Activated naive CD4-positive, alpha-beta T cell treated with anti-CD3 and anti-CD28 coated beads, Interleukin-2, amount 50 U/mL, for 24 hours (primary cell): ENCODE data around the gene ZNF846.
"Not testable (repeated sequence)": the region's sequence is repeated elsewhere in the genome, so short reads cannot be mapped to it uniquely, and the experiment has no call there.

Source experiments
- H3K27ac Mint-ChIP-seq: one replicate; pipeline ENCODE4 v1.8.0; 2021; ENCODE audit warnings: mild to moderate bottlenecking, mixed read lengths
- H3K27me3 Mint-ChIP-seq: one replicate; pipeline ENCODE4 v1.8.0; 2021; ENCODE audit warnings: mixed read lengths
- H3K36me3 Mint-ChIP-seq: one replicate; pipeline ENCODE4 v1.8.0; 2021; ENCODE audit warnings: mixed read lengths
- H3K4me1 Mint-ChIP-seq: one replicate; pipeline ENCODE4 v1.8.0; 2021; ENCODE audit warnings: mixed read lengths
- H3K4me3 Mint-ChIP-seq: one replicate; pipeline ENCODE4 v1.8.0; 2021; ENCODE audit warnings: mild to moderate bottlenecking, mixed read lengths
- H3K9me3 Mint-ChIP-seq: one replicate; pipeline ENCODE4 v1.8.0; 2021; ENCODE audit warnings: mixed read lengths

ZNF846 gene

GRCh38 chr19:9768175-9769112 lies at the start of gene ZNF846:
ZNF846 (minus strand) TSS chr19:9768738; CDS start chr19:9764950, 3,788 bp downstream.
- peaks cover 16% of the 10 kb centered on the region for H3K4me1 Mint-ChIP-seq
- peak within 1 kb of the TSS; percentile 100 for H3K27ac Mint-ChIP-seq
- peak within 1 kb of the TSS; percentile 99 for H3K4me3 Mint-ChIP-seq
- H3K27me3 Mint-ChIP-seq, result no peaks in the 10 kb centered on the region
- H3K36me3 Mint-ChIP-seq, result peaks cover 10% of the 10 kb centered on the region
- H3K9me3 Mint-ChIP-seq, result peaks cover 11% of the 10 kb centered on the region

- H3K4me1 Mint-ChIP-seq, result peaks cover 42% of the 10 kb centered on the region
- peak overlapping the region; percentile 89 for H3K4me3 Mint-ChIP-seq
- no peaks in the 10 kb centered on the region for H3K9me3 Mint-ChIP-seq
- peak overlapping the region; percentile 87 for H3K27ac Mint-ChIP-seq
- peaks cover 13% of the 10 kb centered on the region for H3K36me3 Mint-ChIP-seq
- H3K27me3 Mint-ChIP-seq, result no peaks in the 10 kb centered on the region
Measured at GRCh38 chr19:9818175-9818733, 49.7 kb upstream of the ZNF846 start.

- peaks cover 10% of the 10 kb centered on the region for H3K36me3 Mint-ChIP-seq
- peaks cover 41% of the 10 kb centered on the region for H3K4me1 Mint-ChIP-seq
- no peak overlapping the region for H3K4me3 Mint-ChIP-seq
- H3K27ac Mint-ChIP-seq, result no peak overlapping the region
- H3K27me3 Mint-ChIP-seq, result no peaks in the 10 kb centered on the region
- H3K9me3 Mint-ChIP-seq, result no peaks in the 10 kb centered on the region
Measured at GRCh38 chr19:9811139-9811538, 42.6 kb upstream of the ZNF846 start.

- H3K36me3 Mint-ChIP-seq, result peaks cover 8% of the 10 kb centered on the region
- H3K27me3 Mint-ChIP-seq, result no peaks in the 10 kb centered on the region
- H3K9me3 Mint-ChIP-seq, result no peaks in the 10 kb centered on the region
- H3K4me1 Mint-ChIP-seq, result peaks cover 36% of the 10 kb centered on the region
- peak overlapping the region; percentile 31 for H3K4me3 Mint-ChIP-seq
- H3K27ac Mint-ChIP-seq, result peak overlapping the region; percentile 69
Measured at GRCh38 chr19:9808855-9809824, 40.6 kb upstream of the ZNF846 start.

- Mint-ChIP-seq H3K27ac (no peak overlapping the region), H3K4me3 (no peak overlapping the region), H3K4me1 (peaks cover 36% of the 10 kb centered on the region), H3K9me3 (no peaks in the 10 kb centered on the region), H3K36me3 (peaks cover 6% of the 10 kb centered on the region), H3K27me3 (no peaks in the 10 kb centered on the region)
Measured at GRCh38 chr19:9806803-9807202, 38.3 kb upstream of the ZNF846 start.

- H3K36me3 Mint-ChIP-seq, result peaks cover 2% of the 10 kb centered on the region
- H3K27ac Mint-ChIP-seq, result no peak overlapping the region
- no peak overlapping the region for H3K4me3 Mint-ChIP-seq
- H3K27me3 Mint-ChIP-seq, result no peaks in the 10 kb centered on the region
- no peaks in the 10 kb centered on the region for H3K9me3 Mint-ChIP-seq
- peaks cover 27% of the 10 kb centered on the region for H3K4me1 Mint-ChIP-seq
Measured at GRCh38 chr19:9801976-9802375, 33.4 kb upstream of the ZNF846 start.

GRCh38 chr19:9799162-9799561 lies 30.6 kb upstream of the ZNF846 start:
- no peaks in the 10 kb centered on the region for H3K9me3 Mint-ChIP-seq
- H3K4me3 Mint-ChIP-seq, result no peak overlapping the region
- H3K27me3 Mint-ChIP-seq, result no peaks in the 10 kb centered on the region
- peaks cover 27% of the 10 kb centered on the region for H3K4me1 Mint-ChIP-seq
- no peak overlapping the region for H3K27ac Mint-ChIP-seq
- H3K36me3 Mint-ChIP-seq, result peaks cover 2% of the 10 kb centered on the region

GRCh38 chr19:9797871-9798270 lies 29.3 kb upstream of the ZNF846 start:
- H3K9me3 Mint-ChIP-seq, result no peaks in the 10 kb centered on the region
- H3K27me3 Mint-ChIP-seq, result no peaks in the 10 kb centered on the region
- H3K4me1 Mint-ChIP-seq, result peaks cover 27% of the 10 kb centered on the region
- no peak overlapping the region for H3K4me3 Mint-ChIP-seq
- no peaks in the 10 kb centered on the region for H3K36me3 Mint-ChIP-seq
- H3K27ac Mint-ChIP-seq, result no peak overlapping the region

GRCh38 chr19:9796113-9796773 lies 27.7 kb upstream of the ZNF846 start:
- Mint-ChIP-seq H3K9me3 (no peaks in the 10 kb centered on the region), H3K27ac (peak overlapping the region; percentile 68), H3K36me3 (no peaks in the 10 kb centered on the region), H3K4me1 (peaks cover 32% of the 10 kb centered on the region), H3K4me3 (no peak overlapping the region), H3K27me3 (no peaks in the 10 kb centered on the region)

GRCh38 chr19:9793071-9793591 lies 24.6 kb upstream of the ZNF846 start:
- Mint-ChIP-seq H3K4me1 (peaks cover 28% of the 10 kb centered on the region), H3K36me3 (no peaks in the 10 kb centered on the region), H3K9me3 (no peaks in the 10 kb centered on the region), H3K4me3 (peak overlapping the region; percentile 84), H3K27me3 (no peaks in the 10 kb centered on the region), H3K27ac (peak overlapping the region; percentile 93)

- peak overlapping the region; percentile 84 for H3K4me3 Mint-ChIP-seq
- no peaks in the 10 kb centered on the region for H3K9me3 Mint-ChIP-seq
- H3K27ac Mint-ChIP-seq, result peak overlapping the region; percentile 91
- H3K27me3 Mint-ChIP-seq, result no peaks in the 10 kb centered on the region
- H3K36me3 Mint-ChIP-seq, result no peaks in the 10 kb centered on the region
- H3K4me1 Mint-ChIP-seq, result peaks cover 28% of the 10 kb centered on the region
Measured at GRCh38 chr19:9792206-9793070, 23.9 kb upstream of the ZNF846 start.

GRCh38 chr19:9791552-9792205 lies 23.1 kb upstream of the ZNF846 start:
- no peaks in the 10 kb centered on the region for H3K36me3 Mint-ChIP-seq
- peak overlapping the region; percentile 93 for H3K4me3 Mint-ChIP-seq
- no peaks in the 10 kb centered on the region for H3K9me3 Mint-ChIP-seq
- peak overlapping the region; percentile 91 for H3K27ac Mint-ChIP-seq
- peaks cover 28% of the 10 kb centered on the region for H3K4me1 Mint-ChIP-seq
- no peaks in the 10 kb centered on the region for H3K27me3 Mint-ChIP-seq

- H3K36me3 Mint-ChIP-seq, H3K27me3 Mint-ChIP-seq, H3K27ac Mint-ChIP-seq, H3K9me3 Mint-ChIP-seq: not testable (repeated sequence)
- Mint-ChIP-seq H3K4me1 (peaks cover 21% of the 10 kb centered on the region), H3K4me3 (peak overlapping the region; percentile 93)
Measured at GRCh38 chr19:9791073-9791367, 22.5 kb upstream of the ZNF846 start.

- H3K4me3 Mint-ChIP-seq, H3K9me3 Mint-ChIP-seq, H3K36me3 Mint-ChIP-seq, H3K27me3 Mint-ChIP-seq: not testable (repeated sequence)
- peaks cover 27% of the 10 kb centered on the region for H3K4me1 Mint-ChIP-seq
- peak overlapping the region; percentile 37 for H3K27ac Mint-ChIP-seq
Measured at GRCh38 chr19:9789579-9789978, 21.0 kb upstream of the ZNF846 start.
